GM23338 (cell line): Measurements from ENCODE around the gene OPTN. TPM values are rescaled to one million over a fixed set of nuclear protein-coding genes. Genes with fewer than 3 reads are reported as not detected.

Source experiments
- ATAC-seq: fragments of 200-7000 bp; cut with Tn5 transposase; 3 replicates; pipeline ENCODE4 v1.9.1; 2020
- DNase-seq: peaks from one replicate; pipeline ENCODE4 v3.0.0-alpha.2; 2015; ENCODE audit warnings: low spot score
- H2AFZ ChIP-seq: fragments of 200-600 bp; sonication (generic); 2 replicates; pipeline ENCODE4 v1.8.0; 2016; ENCODE audit warnings: antibody characterized with exemption, mild to moderate bottlenecking, moderate library complexity
- H3F3A ChIP-seq: fragments of 200-600 bp; sonication (generic); replicated peaks from 2 replicates; pipeline ENCODE4 v1.8.0; 2017; ENCODE audit warnings: antibody characterized with exemption, mixed run types, low read depth
- H3K27ac ChIP-seq: fragments of 200-600 bp; sonication (generic); 2 replicates; pipeline ENCODE4 v1.6.1; 2016; ENCODE audit warnings: low read depth
- H3K27me3 ChIP-seq: fragments of 200-600 bp; sonication (generic); 2 replicates; pipeline ENCODE4 v1.8.0; 2016; ENCODE audit warnings: mild to moderate bottlenecking, mixed run types, moderate library complexity; ENCODE audit not compliant: insufficient read depth
- H3K36me3 ChIP-seq: fragments of 200-600 bp; sonication (generic); 2 replicates; pipeline ENCODE4 v1.8.0; 2016; ENCODE audit warnings: mild to moderate bottlenecking; ENCODE audit not compliant: insufficient read depth
- H3K4me1 ChIP-seq: fragments of 200-600 bp; sonication (generic); 2 replicates; pipeline ENCODE4 v1.8.0; 2016; ENCODE audit warnings: mild to moderate bottlenecking, moderate library complexity; ENCODE audit not compliant: insufficient read depth
- H3K4me2 ChIP-seq: fragments of 200-600 bp; sonication (generic); 2 replicates; pipeline ENCODE4 v1.7.1; 2017; ENCODE audit warnings: mixed run types
- H3K4me3 ChIP-seq: fragments of 200-600 bp; sonication (generic); 2 replicates; pipeline ENCODE4 v1.6.1; 2016; ENCODE audit warnings: mixed run types
- H3K79me2 ChIP-seq: fragments of 200-600 bp; sonication (generic); replicated peaks from 2 replicates; pipeline ENCODE4 v1.8.0; 2017; ENCODE audit warnings: mild to moderate bottlenecking; ENCODE audit not compliant: insufficient read depth
- H3K9me2 ChIP-seq: fragments of 200-600 bp; sonication (generic); 2 replicates; pipeline ENCODE4 v1.8.0; 2017; ENCODE audit not compliant: insufficient read depth
- H4K20me1 ChIP-seq: fragments of 200-600 bp; sonication (generic); replicated peaks from 2 replicates; pipeline ENCODE4 v1.8.0; 2017; ENCODE audit warnings: mild to moderate bottlenecking; ENCODE audit not compliant: insufficient read depth
- H3K27ac Mint-ChIP-seq: 2 replicates; pipeline ENCODE4 v1.8.0; 2020; ENCODE audit warnings: inconsistent platforms, mild to moderate bottlenecking, moderate library complexity, mixed read lengths
- H3K27me3 Mint-ChIP-seq: 3 replicates; pipeline ENCODE4 v1.8.0; 2022; ENCODE audit warnings: low read depth, mild to moderate bottlenecking, moderate library complexity, mixed read lengths, inconsistent platforms; ENCODE audit not compliant: insufficient read depth, poor library complexity
- H3K36me3 Mint-ChIP-seq: 3 replicates; pipeline ENCODE4 v1.8.0; 2021; ENCODE audit warnings: low read depth, mild to moderate bottlenecking, inconsistent platforms, moderate library complexity, mixed read lengths
- H3K4me1 Mint-ChIP-seq: 3 replicates; pipeline ENCODE4 v1.8.0; 2020; ENCODE audit warnings: mild to moderate bottlenecking, inconsistent platforms, mixed read lengths
- H3K4me3 Mint-ChIP-seq: 3 replicates; pipeline ENCODE4 v1.8.0; 2021; ENCODE audit warnings: moderate library complexity, mild to moderate bottlenecking, inconsistent platforms, mixed read lengths
- H3K9me3 Mint-ChIP-seq: 3 replicates; pipeline ENCODE4 v1.8.0; 2020; ENCODE audit warnings: moderate library complexity, mild to moderate bottlenecking, inconsistent platforms, mixed read lengths
- CREB1 ChIP-seq: fragments of 250-450 bp; sonication (Bioruptor Pico); IDR thresholded peaks from 2 replicates; pipeline ENCODE4 v1.5.0; 2020; ENCODE audit warnings: low read depth, mild to moderate bottlenecking, moderate library complexity
- CTCF ChIP-seq, 2 experiments: fragments of 200-600 bp in 1 of 2; sonication (generic) in 1 of 2; conservative IDR thresholded peaks; 2 replicates each; pipeline versions ENCODE4 v1.5.1 to v1.6.1; 2016 to 2017; ENCODE audit warnings: antibody characterized with exemption in 2 of 2, low read depth in 2 of 2, mild to moderate bottlenecking in 2 of 2, moderate library complexity in 1 of 2
- ETS1 ChIP-seq: IDR thresholded peaks from 2 replicates; pipeline ENCODE4 v1.6.1; 2016; ENCODE audit warnings: antibody characterized with exemption
- EZH2 ChIP-seq: fragments of 200-600 bp; sonication (generic); IDR thresholded peaks from one replicate; pipeline ENCODE4 v1.8.0; 2017; ENCODE audit warnings: antibody characterized with exemption, mild to moderate bottlenecking, low read depth; ENCODE audit not compliant: unreplicated experiment
- EZH2phosphoT487 ChIP-seq: fragments of 200-600 bp; sonication (generic); IDR thresholded peaks from one replicate; pipeline ENCODE4 v1.8.1; 2018; ENCODE audit warnings: antibody characterized with exemption; ENCODE audit not compliant: unreplicated experiment
- JUNB ChIP-seq: IDR thresholded peaks from one replicate; pipeline ENCODE4 v1.6.1; 2016; ENCODE audit warnings: antibody characterized with exemption; ENCODE audit not compliant: unreplicated experiment
- NANOG ChIP-seq: IDR thresholded peaks from 2 replicates; pipeline ENCODE4 v1.6.1; 2016; ENCODE audit warnings: antibody characterized with exemption, borderline replicate concordance
- POLR2AphosphoS5 ChIP-seq: IDR thresholded peaks from 2 replicates; pipeline ENCODE4 v1.6.1; 2016; ENCODE audit warnings: antibody characterized with exemption, low read depth
- REST ChIP-seq: IDR thresholded peaks from one replicate; pipeline ENCODE4 v1.6.1; 2018; ENCODE audit warnings: antibody characterized with exemption; ENCODE audit not compliant: unreplicated experiment
- STAT1 ChIP-seq: IDR thresholded peaks from one replicate; pipeline ENCODE4 v1.6.1; 2016; ENCODE audit warnings: antibody characterized with exemption; ENCODE audit not compliant: unreplicated experiment
- ZNF114 ChIP-seq: fragments of 250-450 bp; sonication (Bioruptor Pico); IDR thresholded peaks from 2 replicates; pipeline ENCODE4 v1.5.0; 2020; ENCODE audit warnings: mild to moderate bottlenecking, moderate library complexity
- ZNF331 ChIP-seq: fragments of 250-450 bp; sonication (Bioruptor Pico); IDR thresholded peaks from 2 replicates; pipeline ENCODE4 v1.5.0; 2020; ENCODE audit warnings: low read depth, mild to moderate bottlenecking, moderate library complexity
- polyA plus RNA-seq: library from polyadenylated mRNA; unstranded; fragments of >200 nt; fragmentation: Nextera tagmentation; extraction: Ambion mirVana; gene quantifications from 2 replicates; pipeline ENCODE4 v1.2.1, GENCODE V29; 2016
- total RNA-seq: library from RNA; depleted of rRNA; stranded (reverse); fragments of >200 nt; shearing (Covaris generic); gene quantifications from 2 replicates; pipeline ENCODE4 v1.2.3, GENCODE V29; 2014

OPTN gene
- total and polyA plus RNA-seq, 2 experiments from 2014 or later, result 6.0 to 13.0 TPM

GRCh38 chr10:13068071-13068470 lies 31.9 kb upstream of the OPTN start (continued):
- no peak for TF ChIP-seq ETS1
- TF ChIP-seq CREB1 (CRISPR knock-in tag), result no peak
- TF ChIP-seq POLR2AphosphoS5, result no peak
- TF ChIP-seq EZH2, result no peak
- no peak for TF ChIP-seq JUNB
- TF ChIP-seq NANOG, result no peak
- no peak for TF ChIP-seq REST
- no peak for TF ChIP-seq ZNF331 (CRISPR knock-in tag)
- no peak for TF ChIP-seq STAT1
- TF ChIP-seq CTCF (conservative IDR thresholded peaks at IDR 0.05; ENCODE audit: low read depth in 2 of 2), result no peak

- Mint-ChIP-seq H3K27ac (no peak overlapping the region), H3K27me3 (no peaks in the 10 kb centered on the region), H3K9me3 (peaks cover 28% of the 10 kb centered on the region), H3K4me1 (peaks cover 10% of the 10 kb centered on the region; the same call in 2 of the 3 replicates), H3K4me3 (no peak overlapping the region), H3K36me3 (peaks cover 12% of the 10 kb centered on the region; the same call in 2 of the 3 replicates)
- H3F3A ChIP-seq, result no peaks in the 10 kb centered on the region
- peaks cover 19% of the 10 kb centered on the region; the same call in 1 of the 2 replicates for H3K4me1 ChIP-seq
- H3K4me3 ChIP-seq, result no peak overlapping the region
- no peaks in the 10 kb centered on the region for H4K20me1 ChIP-seq
- no peak for ATAC-seq
- no peak for DNase-seq
- no peak overlapping the region for H3K27ac ChIP-seq
- peaks cover 9% of the 10 kb centered on the region; the same call in 1 of the 2 replicates for H3K9me2 ChIP-seq
- H3K4me2 ChIP-seq, result no peak overlapping the region
- no peak overlapping the region for H2AFZ ChIP-seq
- H3K27me3 ChIP-seq, result no peaks in the 10 kb centered on the region
- no peaks in the 10 kb centered on the region for H3K79me2 ChIP-seq
- H3K36me3 ChIP-seq, result no peaks in the 10 kb centered on the region; the same call in 1 of the 2 replicates
- TF ChIP-seq EZH2 (no peak), POLR2AphosphoS5 (no peak), ETS1 (no peak), EZH2phosphoT487 (no peak), REST (no peak), ZNF114 (no peak), NANOG (no peak), CTCF (conservative IDR thresholded peaks at IDR 0.05; ENCODE audit: low read depth in 2 of 2) (no peak), STAT1 (no peak), JUNB (no peak), CREB1 (CRISPR knock-in tag) (no peak)
Measured at GRCh38 chr10:13068484-13068883, 31.5 kb upstream of the OPTN start.
